Activated naive CD8-positive, alpha-beta T cell treated with anti-CD3 and anti-CD28 coated beads, Interleukin-2, amount 10 ng/mL, durations not matched to agents 7 days and 5 days (primary cell): ENCODE measurements around the gene MBD3. TPM values are rescaled to one million over a fixed set of nuclear protein-coding genes. Genes with fewer than 3 reads are reported as not detected.
"Not testable (repeated sequence)": the region's sequence is repeated elsewhere in the genome, so short reads cannot be mapped to it uniquely, and the experiment has no call there.

Experiments
- ATAC-seq: fragments of 150-1000 bp; cut with Tn5 transposase; one replicate; pipeline ENCODE4 v1.10.0; 2021; ENCODE audit warnings: low read depth, moderate library complexity
- POLR2A ChIA-PET: fragments of 350-600 bp; sonication (Branson Sonifier 250); formaldehyde crosslinking; loops from one replicate; lab custom pipeline; 2021; ENCODE audit warnings: antibody characterized with exemption; lab: Charles Lee
- DNase-seq: peaks from one replicate; pipeline ENCODE4 v3.0.0; 2021
- H3K27ac Mint-ChIP-seq: one replicate; pipeline ENCODE4 v1.8.0; 2022; ENCODE audit warnings: mild to moderate bottlenecking, mixed read lengths
- H3K27me3 Mint-ChIP-seq: one replicate; pipeline ENCODE4 v1.8.0; 2022; ENCODE audit warnings: mild to moderate bottlenecking, moderate library complexity, mixed read lengths
- H3K36me3 Mint-ChIP-seq: one replicate; pipeline ENCODE4 v1.8.0; 2021; ENCODE audit warnings: mild to moderate bottlenecking, mixed read lengths
- H3K4me1 Mint-ChIP-seq: one replicate; pipeline ENCODE4 v1.8.0; 2021; ENCODE audit warnings: mixed read lengths
- H3K4me3 Mint-ChIP-seq: one replicate; pipeline ENCODE4 v1.8.0; 2022; ENCODE audit warnings: mild to moderate bottlenecking, moderate library complexity, mixed read lengths
- H3K9me3 Mint-ChIP-seq: one replicate; pipeline ENCODE4 v1.8.0; 2021; ENCODE audit warnings: mixed read lengths
- total RNA-seq, 2 experiments: library from RNA; stranded (reverse); gene quantifications; one replicate each; pipeline ENCODE4 v1.2.3, GENCODE V29; 2021

MBD3 gene, protein sequence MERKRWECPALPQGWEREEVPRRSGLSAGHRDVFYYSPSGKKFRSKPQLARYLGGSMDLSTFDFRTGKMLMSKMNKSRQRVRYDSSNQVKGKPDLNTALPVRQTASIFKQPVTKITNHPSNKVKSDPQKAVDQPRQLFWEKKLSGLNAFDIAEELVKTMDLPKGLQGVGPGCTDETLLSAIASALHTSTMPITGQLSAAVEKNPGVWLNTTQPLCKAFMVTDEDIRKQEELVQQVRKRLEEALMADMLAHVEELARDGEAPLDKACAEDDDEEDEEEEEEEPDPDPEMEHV
- 10 to 100 TPM; 68.9 to 72.7 TPM for total RNA-seq

DNA sequence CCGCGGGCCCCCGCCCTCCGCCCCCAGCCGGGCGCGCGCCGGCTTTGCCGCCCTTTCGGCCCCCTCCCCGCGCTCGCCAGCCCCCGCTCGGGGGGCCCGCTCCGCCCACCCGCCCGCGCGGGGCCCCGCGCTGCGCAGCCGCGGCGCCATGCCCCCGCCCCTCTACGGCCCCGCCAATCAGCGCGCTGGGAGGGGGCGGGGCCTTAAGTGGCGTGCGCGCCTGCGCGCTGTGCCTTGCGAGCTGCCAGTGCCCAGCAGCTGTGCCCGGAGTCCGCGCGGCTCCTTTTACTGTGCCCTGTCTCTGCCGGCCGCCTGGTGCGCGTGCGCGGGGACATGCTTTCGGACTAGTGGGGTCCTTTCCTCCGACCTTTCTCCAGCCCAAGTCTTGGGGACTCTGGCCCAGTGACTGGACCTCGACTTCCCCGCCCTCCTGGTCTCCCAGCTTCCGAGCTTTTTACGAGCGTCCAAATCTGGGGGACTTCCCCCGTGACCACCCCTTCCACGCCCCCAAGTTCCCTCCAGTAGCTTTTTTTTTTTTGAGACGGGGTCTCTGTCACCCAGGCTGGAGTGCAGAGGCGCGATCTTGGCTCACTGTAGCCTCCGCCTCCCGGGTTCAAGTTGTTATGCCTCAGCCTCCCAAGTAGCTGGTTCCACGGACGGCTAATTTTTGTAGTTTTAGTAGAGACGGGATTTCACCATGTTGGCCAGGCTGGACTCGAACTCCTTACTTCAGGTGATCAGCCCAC, at the start of gene MBD3:
TSS of gene MBD3 (minus strand) at position 111 of the 746 bp plus-strand sequence. CDS start 234 bp downstream, outside the sequence.
- Mint-ChIP-seq H3K27me3 (no peaks in the 10 kb centered on the region), H3K27ac (peak within 1 kb of the TSS; percentile 93), H3K4me3 (peak within 1 kb of the TSS; percentile 95), H3K36me3 (peaks cover 6% of the 10 kb centered on the region), H3K4me1 (peaks cover 14% of the 10 kb centered on the region), H3K9me3 (no peaks in the 10 kb centered on the region)
- POLR2A ChIA-PET = interaction anchor here (0.6 to 3.3 kb wide), 10 partner anchors 9 to 1572 kb away, joined by 3 to 56 read pairs (median 3); partner anchors contain the start of genes ATP8B3, MEX3D, TCF3 and UQCR11
- ATAC-seq (peak; percentile 80), DNase-seq (peak; percentile 95)

DNA sequence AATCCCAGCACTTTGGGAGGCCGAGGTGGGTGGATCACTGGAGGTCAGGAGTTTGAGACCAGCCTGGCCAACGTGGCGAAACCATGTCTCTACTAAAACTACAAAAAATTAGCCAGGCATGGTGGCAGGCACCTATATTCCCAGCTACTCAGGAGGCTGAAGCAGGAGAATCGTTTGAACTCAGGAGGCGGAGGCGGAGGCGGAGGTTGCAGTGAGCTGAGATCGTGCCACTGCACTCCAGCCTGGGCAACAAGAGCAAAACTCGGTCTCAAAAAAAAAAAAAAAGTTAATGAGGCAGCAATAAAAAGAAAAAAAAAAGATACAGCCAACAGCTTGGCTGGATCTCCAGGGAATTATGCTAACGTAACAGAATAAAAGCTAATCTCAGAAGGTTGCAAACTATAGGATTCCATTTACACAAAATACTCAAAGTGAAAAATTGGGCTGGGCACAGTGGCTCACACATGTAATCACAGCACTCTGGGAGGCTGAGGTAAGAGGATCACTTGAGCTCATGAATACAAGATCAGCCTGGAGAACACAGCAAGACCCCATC, 48.3 kb upstream of the MBD3 start:
- not testable (repeated sequence) for H3K4me3 Mint-ChIP-seq, ATAC-seq, DNase-seq, H3K27me3 Mint-ChIP-seq, H3K4me1 Mint-ChIP-seq, H3K27ac Mint-ChIP-seq, H3K9me3 Mint-ChIP-seq
- H3K36me3 Mint-ChIP-seq = peaks cover 10% of the 10 kb centered on the region
- POLR2A ChIA-PET = interaction anchor here (0.6 to 0.7 kb wide), 2 partner anchors 43 to 64 kb away, joined by 3 to 4 read pairs; no protein-coding TSS in a partner anchor

DNA sequence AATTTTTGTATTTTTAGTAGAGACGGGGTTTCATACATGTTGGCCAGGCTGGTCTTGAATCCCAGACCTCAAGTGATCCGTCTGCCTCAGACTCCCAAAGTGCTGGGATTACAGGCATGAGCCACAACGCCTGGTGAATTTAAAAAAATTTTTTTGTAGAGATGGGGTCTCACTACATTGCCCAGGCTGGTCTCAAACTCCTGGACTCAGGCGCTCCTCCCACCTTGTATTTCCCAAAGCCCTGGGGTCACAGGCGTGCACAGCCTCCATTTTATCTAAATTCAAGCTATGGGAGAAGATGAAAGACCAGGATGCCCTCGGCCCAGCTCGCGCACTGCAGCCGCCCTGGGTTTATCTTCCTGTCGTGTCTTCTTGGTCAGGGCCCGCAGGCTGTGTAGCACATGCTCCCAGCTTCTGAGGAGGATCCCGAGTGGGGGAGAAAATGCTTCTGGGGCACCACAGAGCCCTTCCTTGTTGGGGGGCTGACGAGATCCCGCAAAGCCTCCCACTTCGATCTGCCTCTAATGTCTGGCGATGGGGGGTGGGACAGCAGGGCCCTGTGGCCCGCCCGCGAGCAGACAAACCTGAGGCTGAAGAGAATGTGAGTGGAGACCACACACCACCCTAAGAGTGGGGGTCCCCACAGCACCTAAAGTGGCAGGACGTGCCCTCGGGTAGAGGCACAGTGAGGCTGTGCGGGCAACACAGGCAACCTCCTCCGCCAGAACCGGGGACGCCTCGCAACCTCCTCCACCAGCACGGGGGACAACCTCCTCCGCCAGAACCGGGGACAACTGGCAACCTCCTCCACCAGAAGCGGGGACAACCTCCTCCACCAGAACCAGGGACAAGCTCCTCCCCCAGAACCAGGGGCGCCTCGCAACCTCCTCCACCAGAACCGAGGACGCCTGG, 43.9 kb upstream of the MBD3 start:
- peaks cover 1% of the 10 kb centered on the region for H3K4me1 Mint-ChIP-seq
- H3K4me3 Mint-ChIP-seq = no peak overlapping the region
- no peak overlapping the region for H3K27ac Mint-ChIP-seq
- ATAC-seq = no peak
- POLR2A ChIA-PET = interaction anchor here (0.6 kb wide), 1 partner anchor 44 kb away, joined by 3 read pairs; the partner anchor contains the start of gene MBD3
- H3K36me3 Mint-ChIP-seq = peaks cover 18% of the 10 kb centered on the region
- no peaks in the 10 kb centered on the region for H3K9me3 Mint-ChIP-seq
- DNase-seq = no peak
- no peaks in the 10 kb centered on the region for H3K27me3 Mint-ChIP-seq

GRCh38 chr19:1634938-1635243, 42.2 kb upstream of the MBD3 start:
- DNase-seq (no peak), ATAC-seq (no peak)

GRCh38 chr19:1634242-1634937, 41.7 kb upstream of the MBD3 start:
- Mint-ChIP-seq H3K4me1 (no peaks in the 10 kb centered on the region), H3K9me3 (no peaks in the 10 kb centered on the region), H3K36me3 (peaks cover 18% of the 10 kb centered on the region), H3K27ac (no peak overlapping the region), H3K4me3 (no peak overlapping the region), H3K27me3 (no peaks in the 10 kb centered on the region)
- POLR2A ChIA-PET = no interaction called here
- DNase-seq = no peak
- no peak for ATAC-seq

More at GRCh38 chr19:1634938-1635243, 42.2 kb upstream of the MBD3 start:
- H3K27ac Mint-ChIP-seq = no peak overlapping the region
- H3K27me3 Mint-ChIP-seq = no peaks in the 10 kb centered on the region
- no peaks in the 10 kb centered on the region for H3K9me3 Mint-ChIP-seq
- peaks cover 1% of the 10 kb centered on the region for H3K4me1 Mint-ChIP-seq
- no peak overlapping the region for H3K4me3 Mint-ChIP-seq
- peaks cover 18% of the 10 kb centered on the region for H3K36me3 Mint-ChIP-seq
- POLR2A ChIA-PET = no interaction called here

DNA sequence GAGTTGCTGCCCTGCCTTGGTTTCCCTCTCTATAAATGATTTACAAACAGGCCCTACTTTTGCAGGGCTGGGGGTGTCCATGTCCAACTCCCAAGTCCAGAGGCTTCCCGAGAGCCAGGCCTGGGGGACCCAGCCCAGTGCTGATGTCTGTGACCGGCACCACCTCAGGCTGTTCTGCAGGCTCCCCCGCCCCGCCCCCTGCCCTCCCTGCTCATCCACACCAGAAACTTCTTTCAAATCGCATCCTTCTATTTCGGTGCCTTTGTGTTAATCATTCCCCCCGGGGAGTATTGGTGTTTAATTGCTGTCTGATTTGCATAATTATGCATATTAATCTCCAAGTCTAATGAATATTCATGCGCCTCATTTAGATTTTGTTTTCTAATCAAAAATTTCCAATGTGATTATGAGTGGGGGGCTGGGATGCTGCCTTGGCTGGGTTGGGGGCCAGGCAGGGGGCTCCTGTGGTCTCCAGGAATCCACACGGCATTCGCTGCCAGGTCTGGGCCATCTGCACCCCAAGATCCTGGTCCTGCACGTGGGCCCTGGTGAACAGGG, 40.7 kb upstream of the MBD3 start:
- POLR2A ChIA-PET = no interaction called here
- DNase-seq = no peak
- Mint-ChIP-seq H3K9me3 (no peaks in the 10 kb centered on the region), H3K4me1 (no peaks in the 10 kb centered on the region), H3K27ac (no peak overlapping the region), H3K36me3 (peaks cover 13% of the 10 kb centered on the region), H3K4me3 (no peak overlapping the region), H3K27me3 (no peaks in the 10 kb centered on the region)
- ATAC-seq = no peak

DNA sequence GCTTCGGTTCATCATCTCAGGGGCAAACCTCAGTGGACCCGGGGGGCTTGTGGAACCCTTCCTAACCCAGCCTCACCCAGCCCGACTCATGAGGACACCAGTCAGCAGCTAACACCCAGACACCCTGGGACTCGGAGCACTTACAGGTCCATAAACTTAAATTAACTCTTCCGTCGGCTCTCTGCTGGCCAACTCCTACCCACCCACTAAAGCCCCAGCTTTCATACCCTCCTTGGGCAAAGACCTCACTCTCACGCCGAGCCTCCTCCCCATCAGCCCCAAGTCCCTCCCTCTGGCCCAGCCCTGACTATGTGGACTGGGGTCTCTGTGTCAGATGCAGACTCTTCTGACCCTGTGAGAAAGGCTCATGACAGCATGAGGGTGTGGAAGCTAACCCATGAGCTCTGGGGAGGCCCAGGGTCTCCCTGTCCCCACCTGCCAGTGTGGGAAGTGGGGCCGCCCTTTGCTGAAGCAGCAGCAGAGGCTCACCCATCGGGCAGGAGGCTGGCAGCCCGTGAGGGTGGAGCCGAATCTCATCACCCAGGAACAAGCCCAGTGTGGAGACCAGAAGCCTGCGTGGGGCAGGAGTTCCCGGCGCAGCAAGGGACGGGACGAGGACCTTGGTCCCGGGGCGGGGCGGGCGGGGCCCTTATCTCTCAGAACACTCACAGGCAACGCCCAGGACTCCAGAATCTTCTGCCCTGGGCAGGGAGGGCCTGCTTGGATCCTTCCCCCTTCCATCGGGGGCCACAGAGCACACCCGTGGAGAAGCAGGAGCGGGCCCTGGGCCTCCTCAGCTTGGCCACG, 40.0 kb upstream of the MBD3 start:
- Mint-ChIP-seq H3K27ac (peak overlapping the region; percentile 33), H3K36me3 (peaks cover 11% of the 10 kb centered on the region), H3K9me3 (no peaks in the 10 kb centered on the region), H3K27me3 (no peaks in the 10 kb centered on the region), H3K4me3 (no peak overlapping the region), H3K4me1 (no peaks in the 10 kb centered on the region)
- POLR2A ChIA-PET = no interaction called here
- DNase-seq (no peak), ATAC-seq (no peak)

- ATAC-seq (no peak), DNase-seq (no peak)
- POLR2A ChIA-PET = no interaction called here
- no peak overlapping the region for H3K27ac Mint-ChIP-seq
- H3K4me3 Mint-ChIP-seq = no peak overlapping the region
- H3K27me3 Mint-ChIP-seq = no peaks in the 10 kb centered on the region
- no peaks in the 10 kb centered on the region for H3K9me3 Mint-ChIP-seq
- peaks cover 11% of the 10 kb centered on the region for H3K36me3 Mint-ChIP-seq
- H3K4me1 Mint-ChIP-seq = no peaks in the 10 kb centered on the region
These were observed 39.0 kb upstream of the MBD3 start for GRCh38 chr19:1631557-1632100.

DNA sequence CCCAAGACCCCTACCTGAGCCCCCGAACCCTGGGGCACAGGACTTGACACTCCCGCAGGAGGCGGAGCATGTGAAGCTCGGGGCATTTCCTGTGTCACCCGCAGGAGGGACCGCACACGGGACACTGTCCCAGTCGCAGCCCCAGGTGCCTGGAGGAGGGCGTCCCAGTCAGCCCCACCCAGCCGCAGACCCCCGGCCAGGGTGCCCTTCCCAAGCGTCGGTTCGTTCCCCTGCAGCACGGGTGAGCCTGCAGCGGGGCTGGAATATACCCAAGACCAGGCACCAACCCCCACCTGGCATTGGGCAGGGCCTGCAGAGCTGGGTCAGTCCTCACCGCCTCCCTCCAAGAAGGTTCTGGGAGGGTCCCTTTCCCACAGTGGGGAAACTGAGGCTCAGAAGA, 38.1 kb upstream of the MBD3 start:
- no peak overlapping the region for H3K27ac Mint-ChIP-seq
- POLR2A ChIA-PET = no interaction called here
- H3K27me3 Mint-ChIP-seq = no peaks in the 10 kb centered on the region
- no peak for DNase-seq
- H3K9me3 Mint-ChIP-seq = no peaks in the 10 kb centered on the region
- no peaks in the 10 kb centered on the region for H3K4me1 Mint-ChIP-seq
- H3K36me3 Mint-ChIP-seq = peaks cover 12% of the 10 kb centered on the region
- ATAC-seq = no peak
- H3K4me3 Mint-ChIP-seq = no peak overlapping the region

DNA sequence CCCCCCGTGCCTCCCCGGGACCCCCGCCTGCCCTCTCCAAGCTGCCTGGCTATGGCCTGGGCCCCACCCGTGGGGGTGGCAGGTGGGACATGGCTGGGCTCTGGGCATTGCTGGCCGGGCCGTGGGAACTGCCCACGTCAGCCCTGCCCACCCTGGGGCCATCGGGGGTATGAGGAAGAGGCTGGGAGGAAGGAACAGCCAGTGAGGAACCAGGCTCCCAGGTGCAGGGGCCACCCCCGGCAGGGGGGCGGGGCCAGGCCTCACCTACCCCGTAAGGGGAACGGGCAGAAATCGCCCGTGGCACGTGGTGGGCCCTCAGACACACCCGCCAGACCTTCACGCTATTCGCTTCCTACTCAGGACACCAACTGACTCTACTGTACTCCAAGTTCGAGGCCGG, 37.3 kb upstream of the MBD3 start:
- Mint-ChIP-seq H3K27ac (no peak overlapping the region), H3K9me3 (no peaks in the 10 kb centered on the region), H3K36me3 (peaks cover 6% of the 10 kb centered on the region), H3K4me1 (no peaks in the 10 kb centered on the region), H3K4me3 (no peak overlapping the region), H3K27me3 (no peaks in the 10 kb centered on the region)
- no peak for DNase-seq
- no peak for ATAC-seq
- POLR2A ChIA-PET = no interaction called here

- POLR2A ChIA-PET = no interaction called here
- Mint-ChIP-seq H3K9me3 (no peaks in the 10 kb centered on the region), H3K27me3 (no peaks in the 10 kb centered on the region), H3K4me1 (no peaks in the 10 kb centered on the region), H3K36me3 (peaks cover 4% of the 10 kb centered on the region), H3K4me3 (no peak overlapping the region), H3K27ac (no peak overlapping the region)
- no peak for ATAC-seq
- DNase-seq = no peak
These were observed 36.7 kb upstream of the MBD3 start for GRCh38 chr19:1629256-1629808.
